T follicular helper cell (primary cell): ENCODE results near the gene PIGQ.

Experiments used
- DNase-seq: peaks from one replicate; pipeline ENCODE4 v3.0.0-alpha.2; 2020; ENCODE audit warnings: low read depth

PIGQ gene

DNA sequence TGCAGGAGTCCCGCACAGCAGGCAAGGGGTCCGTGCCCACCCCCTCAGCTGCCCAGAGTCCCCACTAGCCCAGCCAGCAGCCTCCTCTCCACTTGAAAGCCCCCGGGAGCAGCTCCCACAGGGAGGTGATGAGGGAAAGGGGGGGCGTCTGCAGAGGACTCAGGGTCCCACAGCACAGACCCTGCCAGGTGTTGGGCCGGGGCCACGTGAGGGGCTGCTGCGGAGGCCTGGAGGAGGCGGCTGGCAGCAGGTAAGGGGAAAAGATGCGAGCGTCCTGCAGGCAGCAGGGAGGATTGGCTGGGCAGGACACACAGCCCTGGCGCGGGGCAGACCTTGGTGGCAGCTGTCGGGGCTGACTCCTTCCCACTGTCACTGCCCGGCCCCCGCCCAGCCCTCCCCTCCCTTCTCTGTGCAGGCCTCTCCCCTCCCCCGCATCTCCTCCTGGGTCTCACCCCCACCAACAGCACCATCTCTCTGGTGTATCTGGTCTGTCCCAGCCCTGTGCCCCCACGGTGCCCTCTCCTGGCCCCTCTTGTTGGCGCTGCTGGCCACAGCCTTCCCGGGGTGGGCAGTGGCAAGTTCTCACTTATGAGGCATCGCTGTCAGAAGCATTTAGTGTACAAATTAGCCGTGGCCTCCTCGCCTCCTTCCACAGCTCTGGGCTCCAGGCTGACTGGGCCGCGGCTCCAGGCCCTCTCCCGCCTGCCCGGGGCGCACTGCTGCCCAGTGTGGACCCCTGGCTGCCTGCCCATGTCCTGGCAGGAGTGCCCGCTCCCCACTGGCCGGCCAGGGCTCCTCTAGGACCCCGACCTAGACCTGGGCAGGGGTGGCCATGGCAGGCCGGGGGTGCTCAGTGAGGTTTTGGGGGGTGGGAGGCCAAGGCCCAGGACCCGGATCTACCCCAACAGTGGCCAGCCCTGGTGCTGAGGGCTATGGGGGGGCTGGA, 14.0 kb upstream of the PIGQ start:
- DNase-seq: no peak

DNA sequence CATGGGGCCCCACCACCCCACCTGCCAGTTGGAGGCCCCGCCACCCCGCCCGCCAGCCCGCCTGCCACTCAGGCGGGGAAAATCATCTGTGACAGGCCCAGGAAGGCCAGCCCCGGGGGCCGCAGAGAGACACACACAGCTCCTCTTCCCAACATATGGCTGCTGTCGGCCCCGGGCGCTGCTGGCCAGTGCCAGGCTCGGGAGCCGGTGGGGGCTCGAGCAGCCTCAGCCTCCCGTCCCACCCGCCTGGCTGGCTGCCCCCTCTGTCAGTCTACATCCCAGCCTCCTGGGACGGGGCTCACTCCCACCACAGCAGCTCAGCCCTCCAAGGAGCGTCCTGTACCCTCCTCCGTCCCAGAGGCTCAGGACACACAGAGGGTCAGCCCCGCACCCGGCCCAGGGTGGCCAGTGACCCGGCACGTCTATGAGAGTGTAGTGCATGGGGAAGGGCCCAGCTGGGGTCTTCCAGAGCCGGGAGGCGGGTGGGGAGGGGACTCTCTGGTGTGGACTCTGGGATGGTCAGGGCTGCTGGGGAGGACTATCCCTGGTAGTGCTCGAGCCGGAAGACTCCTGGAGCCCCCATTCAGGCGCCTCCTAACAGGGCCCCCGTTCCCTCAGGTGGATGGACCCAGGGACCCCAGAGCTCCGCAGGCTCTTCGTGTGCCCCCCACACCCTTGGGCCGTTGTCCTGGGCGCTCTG, 13.1 kb upstream of the PIGQ start:
- no peak for DNase-seq

DNA sequence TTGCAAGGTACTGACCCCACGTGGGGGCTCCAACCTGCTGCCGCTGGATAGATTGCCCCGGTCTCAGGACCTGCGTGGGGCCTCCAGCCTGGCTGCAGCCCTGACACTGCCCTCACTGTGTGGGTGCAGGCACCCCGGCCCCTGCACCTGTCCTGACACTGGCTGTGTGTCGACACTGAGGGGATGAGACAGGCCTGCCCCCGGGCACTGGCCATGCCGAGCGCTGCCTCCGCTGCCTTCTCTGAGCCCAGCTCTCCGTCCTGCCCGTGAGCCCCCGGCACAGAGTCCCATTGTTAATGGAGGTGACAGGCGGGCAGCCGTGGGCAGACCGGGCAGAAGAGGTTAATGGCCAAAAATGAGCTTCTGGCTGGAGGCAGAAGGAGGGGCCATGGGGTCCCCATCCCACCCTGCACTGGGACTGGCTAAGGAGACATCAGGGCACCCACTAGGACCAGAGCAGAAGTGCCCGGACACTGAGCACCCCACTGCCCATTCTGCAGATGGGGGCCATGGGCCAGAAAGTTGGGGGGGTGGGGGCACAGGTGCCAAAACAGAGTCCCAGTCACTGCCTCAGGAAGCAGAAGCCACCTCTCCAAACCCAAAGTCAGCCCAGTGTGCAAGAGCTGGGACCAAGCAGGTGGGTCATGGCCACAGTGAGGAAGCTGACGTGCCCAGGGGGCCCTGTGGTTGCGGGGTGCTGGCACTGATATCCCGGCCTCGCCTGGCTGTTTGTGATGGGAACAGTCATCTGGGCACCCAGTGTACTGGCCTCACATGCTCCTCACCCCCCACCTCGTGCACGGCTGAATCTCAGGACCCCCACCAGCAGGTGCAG, 12.1 kb upstream of the PIGQ start:
- DNase-seq: no peak

DNA sequence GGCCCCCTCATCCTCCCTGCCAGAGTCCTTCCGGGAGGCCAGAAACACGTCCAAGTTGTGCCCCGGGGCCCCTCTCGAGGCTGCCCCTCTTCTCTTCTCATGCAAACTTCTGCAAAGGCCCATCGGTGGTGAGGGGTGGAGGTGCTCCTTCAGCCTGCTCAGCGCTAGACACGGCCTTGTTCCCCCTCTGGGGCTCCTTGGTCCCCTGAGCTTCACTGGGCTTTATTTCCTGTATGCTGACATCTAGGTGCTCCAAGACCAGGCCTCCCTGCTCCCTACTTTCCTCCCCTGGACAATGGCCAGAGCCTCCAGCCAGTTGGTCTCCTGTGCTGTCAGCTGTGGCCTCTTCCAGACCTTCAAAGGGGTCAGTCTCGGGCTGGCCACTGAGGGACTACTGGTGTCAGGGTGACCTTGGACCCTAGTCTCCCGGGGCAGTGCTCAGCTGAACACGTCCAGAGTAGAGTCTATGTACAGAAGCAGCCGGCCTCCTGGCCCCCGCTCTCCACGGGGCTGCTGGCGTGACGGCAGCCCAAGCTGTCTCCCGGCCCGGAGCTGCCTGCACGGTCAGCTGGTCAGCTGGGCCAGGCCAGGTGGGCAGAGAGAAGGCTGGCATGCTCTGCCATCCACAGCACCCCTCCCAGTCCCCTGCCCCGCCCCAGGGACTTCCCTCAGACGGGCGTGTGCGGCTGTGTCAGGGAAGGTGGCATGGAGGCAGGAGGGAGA, 11.3 kb upstream of the PIGQ start:
- DNase-seq: no peak

DNA sequence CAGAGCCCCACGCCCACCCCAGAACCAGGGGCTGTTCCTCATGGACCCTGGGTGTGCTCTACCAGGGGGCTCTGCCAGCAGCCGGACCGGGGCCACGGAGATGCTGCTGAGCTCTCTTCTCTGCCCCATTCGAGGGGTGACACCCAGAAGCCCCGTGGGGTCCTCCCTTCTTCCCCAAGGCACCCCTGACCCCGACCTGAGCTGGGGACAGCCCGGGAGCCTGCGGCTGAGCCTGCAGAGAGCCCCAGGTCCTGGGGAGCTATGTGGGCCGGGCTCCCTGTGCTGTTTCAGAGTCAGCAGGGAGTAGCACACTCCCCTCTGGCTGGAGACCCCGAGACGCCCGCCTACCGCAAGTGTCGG, 10.8 kb upstream of the PIGQ start:
- DNase-seq: no peak

DNA sequence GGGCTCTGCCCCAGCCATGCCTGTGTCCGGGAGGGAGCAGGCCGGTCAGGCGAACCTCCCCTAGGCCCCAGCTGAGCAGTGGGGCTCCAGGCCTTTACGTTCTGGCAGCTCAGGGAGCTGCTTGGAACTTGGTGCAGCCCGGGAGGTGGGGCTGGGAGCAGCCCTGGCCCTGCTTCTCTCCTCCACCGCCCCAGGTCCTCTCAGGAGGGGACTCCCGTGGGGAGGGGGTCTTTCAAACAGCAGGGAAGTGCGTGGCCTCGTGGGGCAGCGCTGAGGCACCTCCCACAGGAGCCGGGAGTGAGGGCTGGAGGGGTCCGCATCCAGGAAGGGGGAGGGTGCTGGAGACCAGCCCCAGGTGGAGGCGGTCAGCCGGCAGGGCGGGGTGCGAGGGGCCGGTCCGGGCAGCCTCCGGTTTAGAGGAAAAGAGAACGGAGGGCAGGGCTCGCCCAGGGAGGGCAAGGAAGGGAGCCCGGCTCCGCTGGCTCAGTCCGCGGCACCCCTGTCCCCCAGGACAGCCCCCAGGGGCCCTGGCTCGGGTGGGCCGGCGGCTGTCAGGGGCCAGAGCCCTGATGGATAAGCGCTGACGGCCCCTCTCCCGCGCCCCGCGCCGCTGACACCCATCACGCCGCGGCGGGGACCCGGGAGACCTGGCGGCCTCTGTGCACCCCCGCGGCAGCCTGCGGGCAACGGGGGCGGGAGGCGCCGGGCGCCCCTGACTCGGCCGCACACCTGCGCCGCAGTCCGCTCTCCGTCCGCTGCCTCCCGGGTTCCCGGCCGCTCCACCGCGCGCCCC, 10.2 kb upstream of the PIGQ start:
- DNase-seq: no peak

DNA sequence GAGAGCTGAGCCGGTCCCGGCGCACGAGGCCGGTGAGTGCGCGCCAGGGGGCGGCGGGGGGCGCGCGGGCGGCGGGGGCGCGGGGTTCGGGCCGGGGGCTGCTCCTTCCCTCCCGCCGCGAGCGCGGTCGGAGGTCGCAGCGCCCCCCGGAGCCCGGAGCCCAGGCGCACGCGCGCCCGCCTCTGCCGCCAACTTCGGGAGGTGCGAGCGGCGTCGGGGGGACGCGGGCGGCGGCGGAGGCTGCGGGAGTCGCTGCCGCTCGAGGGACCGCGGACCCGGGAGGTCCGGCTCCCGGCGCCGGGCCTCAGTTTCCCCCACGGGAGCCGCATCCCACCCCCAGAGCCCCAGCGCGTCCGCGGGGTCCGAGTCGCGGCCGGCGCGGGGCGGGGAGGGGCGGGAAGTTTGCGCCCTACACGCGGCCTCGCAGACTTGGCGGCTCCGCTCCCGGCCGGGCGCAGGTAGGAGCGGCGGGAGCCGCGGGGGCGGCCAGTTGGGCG, 9.5 kb upstream of the PIGQ start, which contains the start of gene PRR35:
TSS of gene PRR35 (plus strand) at position 191 of the 497 bp plus-strand sequence. CDS start 2,901 bp downstream, outside the sequence.
- DNase-seq: no peak

DNA sequence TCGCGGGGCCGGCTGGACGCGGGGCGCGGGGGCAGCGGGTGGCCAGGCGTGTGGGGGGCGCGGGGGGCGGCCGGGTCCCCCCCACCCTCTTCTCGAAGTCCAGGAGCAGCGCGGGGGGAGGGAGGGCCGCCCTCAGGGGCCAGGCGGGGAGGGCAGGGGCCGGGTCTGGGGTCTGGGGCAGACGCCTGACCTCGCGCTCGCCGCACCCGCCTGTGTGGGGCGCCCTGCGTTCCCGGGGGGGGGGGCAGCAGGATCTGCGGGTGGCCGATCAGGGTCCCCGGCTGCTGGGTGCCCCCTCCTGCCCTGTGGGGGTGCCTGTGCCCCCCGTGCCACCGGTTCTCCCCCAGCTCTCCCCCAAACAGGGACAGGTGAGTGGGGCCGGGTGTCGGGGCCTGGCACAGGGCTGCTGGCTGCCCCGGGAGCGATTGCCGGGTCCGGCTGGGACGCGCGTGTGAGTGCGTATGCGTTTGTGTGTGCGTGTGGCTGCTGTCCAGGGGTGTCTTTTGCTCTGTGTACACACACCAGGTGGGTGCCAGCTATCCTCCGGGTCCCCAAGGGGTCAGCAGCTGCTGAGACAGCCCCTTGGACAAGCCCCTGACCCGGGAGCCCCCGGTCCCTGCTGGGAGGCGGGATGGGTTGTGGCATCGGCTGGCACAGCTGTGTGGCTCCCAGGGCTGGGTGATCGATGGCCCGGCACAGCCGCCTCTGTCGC, 8.9 kb upstream of the PIGQ start:
- DNase-seq: no peak

DNA sequence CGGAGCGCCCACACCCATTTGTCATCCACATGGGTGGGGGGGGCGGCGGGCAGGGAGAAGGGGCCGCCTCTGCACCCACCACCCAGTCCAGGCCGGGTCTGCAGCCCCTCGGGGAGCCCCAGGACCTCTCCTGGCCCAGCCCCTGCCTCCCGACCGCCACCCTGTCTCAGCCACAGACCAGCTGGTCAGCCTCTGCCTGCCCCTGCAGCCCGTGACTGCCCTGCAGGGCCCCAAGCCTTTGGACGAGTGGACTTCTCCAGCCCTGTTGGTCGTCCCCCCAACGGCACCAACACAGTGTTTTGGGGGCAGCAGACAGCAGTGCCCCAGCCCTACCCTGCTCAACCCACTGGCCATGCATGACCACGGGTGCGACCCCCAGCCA, 8.4 kb upstream of the PIGQ start:
- no peak for DNase-seq

DNA sequence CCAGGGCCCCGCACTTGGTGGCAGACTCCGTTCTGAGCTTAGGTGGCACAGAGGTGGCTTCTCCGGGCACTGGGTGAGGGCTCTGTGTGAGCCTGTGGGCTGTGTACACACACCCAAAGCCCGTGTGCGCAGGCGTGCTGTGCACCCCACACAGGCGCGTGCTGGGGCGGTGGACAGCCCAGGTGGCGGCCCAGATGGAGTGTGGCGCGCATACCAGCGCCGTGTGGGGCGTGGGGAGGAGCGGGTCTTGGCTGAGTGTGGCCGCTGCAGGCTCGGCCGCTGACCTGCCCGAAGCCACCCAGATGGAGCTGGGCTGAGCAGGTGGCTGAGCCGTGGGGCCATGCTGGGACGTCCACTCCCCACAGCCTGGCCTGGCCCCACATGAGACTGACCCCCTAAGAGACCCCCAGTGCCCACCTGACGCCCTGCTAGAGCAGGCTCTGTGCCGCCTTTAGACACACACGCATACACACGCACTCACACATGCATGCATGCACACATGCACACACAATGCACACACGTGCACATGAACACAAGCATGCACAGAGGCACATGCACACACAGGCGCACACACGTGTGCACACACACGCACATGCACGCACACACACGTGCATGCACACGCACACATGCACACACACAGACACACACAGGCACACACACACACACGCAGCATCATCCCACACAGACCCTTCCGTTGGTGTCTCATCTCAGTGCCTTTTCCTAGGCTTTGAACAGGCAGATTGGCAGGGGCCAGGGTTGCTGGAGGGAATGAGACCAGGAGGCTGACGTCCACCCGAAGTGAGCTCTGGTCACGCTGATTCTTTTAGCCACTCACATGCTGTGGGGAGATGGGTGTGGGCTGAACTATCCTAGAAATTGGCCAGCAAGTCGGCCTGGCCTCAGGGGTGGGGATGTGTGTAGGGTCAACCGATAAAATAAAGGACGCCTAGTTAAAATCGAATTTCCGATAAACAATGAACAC, 7.5 kb upstream of the PIGQ start:
- no peak for DNase-seq

DNA sequence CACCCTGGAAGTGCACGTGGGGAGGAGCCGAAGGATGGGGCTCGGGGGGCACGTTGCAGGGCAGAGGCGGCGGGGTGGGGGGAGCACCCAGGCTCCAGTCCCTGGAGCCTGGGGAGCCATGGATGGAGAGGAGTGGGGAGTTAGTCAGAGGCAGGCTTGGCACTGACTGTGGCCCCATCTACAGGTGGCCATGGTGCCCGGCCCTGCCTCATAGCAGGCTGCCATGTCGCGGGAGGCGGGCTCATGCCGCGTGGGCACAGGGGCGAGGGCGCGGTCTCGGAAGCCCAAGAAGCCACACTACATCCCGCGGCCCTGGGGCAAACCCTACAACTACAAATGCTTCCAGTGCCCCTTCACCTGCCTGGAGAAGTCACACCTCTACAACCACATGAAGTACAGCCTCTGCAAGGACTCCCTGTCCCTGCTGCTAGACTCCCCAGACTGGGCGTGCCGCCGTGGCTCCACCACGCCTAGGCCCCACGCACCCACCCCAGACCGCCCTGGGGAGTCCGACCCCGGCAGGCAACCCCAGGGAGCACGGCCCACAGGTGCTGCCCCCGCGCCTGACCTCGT, 6.6 kb upstream of the PIGQ start:
- no peak for DNase-seq

DNA sequence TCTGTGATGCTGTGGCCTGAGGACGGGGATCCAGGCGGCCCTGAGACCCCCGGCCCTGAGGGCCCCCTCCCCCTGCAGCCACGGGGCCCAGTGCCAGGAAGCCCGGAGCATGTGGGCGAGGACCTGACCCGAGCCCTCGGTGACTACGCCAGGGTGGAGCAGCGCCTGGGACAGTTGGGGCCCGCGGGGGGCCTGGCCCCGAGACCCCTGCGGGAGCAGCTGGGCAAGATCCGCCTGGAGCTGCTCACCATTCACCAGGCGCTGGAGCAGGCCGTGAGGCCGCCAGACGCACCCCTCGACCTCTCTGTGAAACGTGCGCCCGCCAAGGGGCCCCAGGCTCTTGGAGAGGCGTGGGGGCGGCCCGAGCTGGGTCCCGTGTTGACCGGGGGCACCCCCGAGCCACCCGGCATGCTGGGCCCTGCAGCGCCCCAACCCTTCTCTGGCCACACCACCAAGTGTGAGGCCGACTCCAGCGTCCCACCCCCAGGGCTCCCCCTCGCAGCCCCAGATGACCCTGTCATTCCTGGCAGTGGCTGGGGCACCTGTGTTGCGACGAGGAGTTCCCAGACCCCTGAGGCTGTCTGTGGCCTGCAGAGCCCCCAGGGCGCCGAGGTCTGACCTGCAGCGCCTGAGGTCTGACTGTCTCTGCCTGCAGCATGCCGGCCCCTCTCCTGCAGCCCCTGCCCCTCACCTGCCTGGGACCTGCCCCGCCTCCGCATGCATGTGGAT, 4.9 kb upstream of the PIGQ start:
- DNase-seq: no peak

DNA sequence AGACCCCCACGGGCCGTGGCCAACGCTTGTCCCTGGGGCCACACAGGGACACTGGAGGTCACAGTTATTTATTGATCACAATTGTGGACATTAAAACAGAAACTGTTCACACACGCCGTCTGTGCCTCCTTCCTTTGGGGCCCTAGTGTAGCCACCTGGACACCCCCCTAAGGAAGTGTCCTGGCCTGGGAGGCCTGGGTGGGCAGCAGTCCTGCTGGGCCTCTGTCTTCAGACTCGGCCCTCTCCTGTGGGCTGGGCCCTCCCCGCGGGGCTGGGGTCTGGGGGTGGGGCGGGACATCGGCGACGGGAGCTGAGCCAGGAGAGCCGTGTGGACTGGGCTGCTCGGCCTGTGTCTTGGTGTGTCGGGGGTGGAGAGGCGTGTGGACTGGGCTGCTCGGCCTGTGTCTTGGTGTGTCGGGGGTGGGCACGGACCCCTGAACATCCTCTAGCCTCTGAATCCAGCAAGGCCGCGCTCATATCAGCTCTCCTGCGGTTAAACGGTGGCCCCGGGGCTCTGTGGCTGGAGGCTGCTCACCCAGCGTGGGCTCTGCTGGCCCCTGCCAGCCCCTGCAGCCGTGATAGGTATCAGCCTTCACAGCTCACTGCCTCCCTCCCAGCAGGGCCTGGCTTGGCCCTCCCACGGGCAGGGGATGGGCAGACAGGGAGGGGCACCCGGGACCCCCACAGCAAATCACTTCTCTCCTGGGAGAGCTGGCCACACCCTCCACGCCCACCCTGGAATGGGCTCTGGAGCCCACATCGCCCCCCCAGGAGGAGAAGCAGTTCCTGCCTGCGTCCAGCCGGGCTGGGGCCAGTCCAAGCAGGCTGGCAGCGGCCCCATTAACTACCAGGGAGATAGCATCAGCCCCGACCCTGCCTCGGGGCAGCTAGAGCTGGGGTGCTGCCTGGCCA, 4.1 kb upstream of the PIGQ start:
- DNase-seq: no peak

DNA sequence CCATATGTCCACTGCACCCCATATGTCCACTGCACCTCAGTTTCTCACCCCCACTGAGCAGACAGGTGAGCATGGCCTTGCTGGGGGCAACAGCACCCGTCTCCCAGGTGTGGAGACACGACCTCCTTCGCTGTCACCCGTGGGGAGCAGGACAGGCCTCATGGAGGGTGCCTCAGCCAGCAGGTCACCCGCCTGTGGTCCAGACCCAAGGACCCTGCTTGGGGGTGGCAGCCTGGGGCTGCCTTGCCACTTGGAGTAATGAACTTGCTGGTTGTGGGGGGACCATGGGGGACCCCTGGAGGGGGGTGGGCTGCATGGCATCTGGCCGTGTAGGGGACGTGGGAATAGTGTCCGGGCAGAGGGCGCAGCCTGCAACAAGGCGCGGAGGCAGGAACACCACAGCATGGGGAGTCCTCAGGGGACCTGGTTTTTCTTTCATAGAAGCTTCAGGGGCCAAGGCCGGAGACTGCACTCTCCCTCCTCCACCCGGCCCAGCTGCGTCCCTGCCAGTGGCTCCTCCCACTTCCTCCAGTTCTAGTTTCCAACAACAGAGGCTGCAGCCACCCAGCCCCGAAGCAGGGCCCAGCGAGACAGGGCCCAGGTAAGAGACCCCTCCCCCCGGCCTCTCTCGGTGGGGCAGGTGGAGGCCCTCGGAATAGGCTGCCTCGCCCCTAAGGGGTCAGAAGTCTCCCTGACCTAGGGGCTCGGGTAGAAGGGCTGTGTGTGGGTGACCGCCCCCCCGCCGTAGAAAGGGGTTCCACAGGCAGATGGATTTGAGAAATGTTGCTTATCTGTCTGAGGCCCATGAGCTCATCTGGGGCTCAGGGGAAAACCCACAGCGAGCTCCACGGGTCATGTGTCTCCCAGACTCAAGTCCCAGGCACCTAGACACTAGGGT, 3.0 kb upstream of the PIGQ start, which contains the start of gene NHLRC4:
TSS of gene NHLRC4 (plus strand) at position 531 of the 898 bp plus-strand sequence. CDS start 1,043 bp downstream, outside the sequence.
- DNase-seq: peak; percentile 17
